Measurements from ENCODE around the gene MKLN1. TPM values are rescaled to one million over a fixed set of nuclear protein-coding genes. Genes with fewer than 3 reads are reported as not detected.

The MKLN1 gene
- 55.6 and 58.4 TPM in 2 replicates for total RNA-seq (2014; rRNA removed; shearing (Covaris generic))
- polyA plus RNA-seq (2015; cell fraction: cytosol; rRNA removed) = 34.9 and 42.3 TPM in 2 replicates
- polyA plus RNA-seq (2015; cell fraction: nucleus; rRNA removed) = 42.8 and 56.0 TPM in 2 replicates

DNA sequence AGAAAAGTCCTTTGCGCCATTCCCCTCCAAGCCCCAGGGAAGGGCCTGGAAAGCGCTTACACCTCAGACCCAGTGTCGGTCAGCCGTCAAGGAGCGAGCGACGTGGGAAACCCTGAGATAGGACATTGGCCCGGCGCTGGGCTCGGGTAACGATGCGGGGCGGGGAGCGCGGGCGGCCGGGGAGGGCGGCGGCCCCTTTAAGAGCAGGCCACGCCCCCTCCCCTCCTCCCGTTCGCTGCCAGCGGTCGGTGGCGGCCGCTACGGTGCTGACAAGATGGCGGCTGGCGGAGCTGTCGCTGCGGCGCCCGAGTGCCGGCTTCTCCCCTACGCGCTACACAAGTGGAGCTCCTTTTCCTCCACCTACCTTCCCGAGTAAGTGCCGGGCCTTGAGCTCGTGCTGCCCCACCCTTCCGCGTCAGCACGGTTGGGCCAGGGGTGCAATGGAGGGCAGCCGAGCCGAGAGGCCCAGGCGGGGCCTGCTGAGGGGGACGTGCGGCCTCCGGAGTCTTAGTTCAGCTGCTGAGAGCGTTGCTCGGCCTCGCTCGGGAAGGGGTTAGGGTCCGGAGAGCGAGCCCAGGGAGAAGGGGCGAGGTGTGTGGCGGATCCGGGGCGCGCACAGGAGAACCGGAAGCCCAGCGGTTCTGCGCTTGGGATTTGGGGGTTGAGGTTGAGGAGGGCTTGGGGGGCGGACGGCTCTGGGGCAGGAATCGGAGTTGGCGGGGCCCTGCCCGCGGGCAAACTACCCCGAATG, at the start of gene MKLN1:
Gene MKLN1, plus strand, starts transcription at position 251 of the 751 bp plus-strand sequence. Its CDS starts 24 bp downstream, at position 275.
- peak; percentile 91 for DNase-seq (ENCODE audit: low read depth, low spot score)
- in situ Hi-C loops (cut with HindIII; ENCODE audit: low pct_unique_long_range_greater_than_20kb, low sequenced_read_pairs) = no loop called here

DNA sequence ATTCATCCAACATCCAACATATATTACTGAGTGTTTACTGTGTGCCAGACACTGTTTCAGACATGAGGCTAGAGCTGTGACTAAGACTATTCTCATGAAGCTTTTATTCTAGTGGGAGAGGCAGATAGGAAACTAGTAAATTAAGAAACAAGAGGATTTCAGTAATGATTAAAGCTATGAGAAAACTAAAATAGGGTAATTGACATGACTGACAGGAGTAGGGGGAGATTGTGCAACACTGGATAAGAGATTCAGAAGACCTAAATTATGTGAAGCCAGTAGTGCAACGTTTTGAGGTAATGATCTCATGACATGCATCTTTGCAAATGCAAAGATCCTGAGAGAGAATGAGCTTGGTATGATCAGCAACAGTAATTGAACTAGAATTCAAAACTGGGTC, 48.6 kb upstream of the MKLN1 start:
- no peak for DNase-seq (ENCODE audit: low read depth, low spot score)
- in situ Hi-C loops (cut with HindIII; ENCODE audit: low pct_unique_long_range_greater_than_20kb, low sequenced_read_pairs) = no loop called here

GRCh38 chr7:131281266-131282048, 46.2 kb upstream of the MKLN1 start:
- DNase-seq (ENCODE audit: low read depth, low spot score) = no peak
- in situ Hi-C loops (cut with HindIII; ENCODE audit: low pct_unique_long_range_greater_than_20kb, low sequenced_read_pairs) = no loop called here

- in situ Hi-C loops (cut with HindIII; ENCODE audit: low pct_unique_long_range_greater_than_20kb, low sequenced_read_pairs) = no loop called here
- no peak for DNase-seq (ENCODE audit: low read depth, low spot score)
These were observed 42.8 kb upstream of the MKLN1 start for GRCh38 chr7:131284702-131285419.

DNA sequence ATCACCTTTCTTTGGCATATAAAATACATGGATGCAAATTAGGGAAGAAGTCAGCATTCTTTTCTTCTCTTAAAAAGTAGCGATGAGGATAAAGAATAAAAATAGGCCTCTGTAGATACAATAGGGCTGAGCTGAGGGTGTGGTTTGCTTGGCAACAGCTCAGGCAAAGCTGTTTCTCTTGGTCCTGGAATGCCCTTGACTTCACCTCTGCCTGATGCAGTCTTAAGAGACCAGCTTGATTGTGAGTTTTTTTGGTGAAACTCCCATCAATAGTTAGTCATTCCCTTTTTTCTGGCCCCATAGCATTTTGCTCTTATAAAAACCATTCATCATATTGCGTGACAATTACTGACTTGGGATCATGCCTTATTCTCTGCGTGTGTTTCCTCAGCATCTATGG, 42.1 kb upstream of the MKLN1 start:
- in situ Hi-C loops (cut with HindIII; ENCODE audit: low pct_unique_long_range_greater_than_20kb, low sequenced_read_pairs) = no loop called here
- no peak for DNase-seq (ENCODE audit: low read depth, low spot score)

DNA sequence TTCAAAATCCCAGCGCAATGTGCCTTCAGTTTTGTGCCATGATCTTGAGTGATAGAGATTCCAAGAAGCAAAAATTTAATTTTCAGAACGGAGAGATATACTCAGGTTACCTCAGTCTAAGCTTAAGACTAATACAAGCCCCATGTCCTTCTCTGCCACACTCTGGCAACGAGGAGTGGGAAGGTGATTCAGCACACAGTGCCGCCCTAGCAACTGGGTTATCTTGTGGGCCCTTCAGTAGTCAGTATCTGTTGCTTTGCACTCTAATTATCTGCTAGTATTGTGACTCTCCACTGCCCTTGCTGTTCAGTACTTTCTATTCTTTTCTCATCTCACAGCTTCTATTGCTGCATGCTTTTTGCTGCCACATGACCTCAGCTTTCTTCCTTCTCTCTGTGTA, 39.2 kb upstream of the MKLN1 start:
- no peak for DNase-seq (ENCODE audit: low read depth, low spot score)
- in situ Hi-C loops (cut with HindIII; ENCODE audit: low pct_unique_long_range_greater_than_20kb, low sequenced_read_pairs) = no loop called here

GRCh38 chr7:131289051-131289450, 38.6 kb upstream of the MKLN1 start:
- in situ Hi-C loops (cut with HindIII; ENCODE audit: low pct_unique_long_range_greater_than_20kb, low sequenced_read_pairs) = no loop called here
- DNase-seq (ENCODE audit: low read depth, low spot score) = no peak

- DNase-seq (ENCODE audit: low read depth, low spot score) = no peak
- in situ Hi-C loops (cut with HindIII; ENCODE audit: low pct_unique_long_range_greater_than_20kb, low sequenced_read_pairs) = no loop called here
These were observed 35.4 kb upstream of the MKLN1 start for GRCh38 chr7:131292141-131292905.

DNA sequence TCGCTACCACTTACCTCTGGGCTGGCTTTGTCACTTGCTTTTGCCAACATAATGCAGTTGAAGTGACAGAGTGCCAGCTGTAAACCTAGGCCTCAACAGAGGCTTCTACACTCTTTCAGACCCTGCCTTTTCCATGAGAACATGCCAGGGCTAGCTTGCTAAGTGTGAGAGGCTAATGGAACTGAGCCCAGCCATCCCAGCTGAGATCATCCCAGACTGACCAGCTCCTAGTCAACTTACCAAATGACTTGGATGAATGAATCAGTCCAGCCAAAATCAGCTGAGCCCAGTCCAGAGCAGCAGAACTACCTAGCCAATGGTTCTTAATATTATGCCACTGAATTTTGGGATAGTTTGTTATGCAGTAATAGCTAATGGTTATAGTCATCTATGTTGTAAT, 34.7 kb upstream of the MKLN1 start:
- DNase-seq (ENCODE audit: low read depth, low spot score) = no peak
- in situ Hi-C loops (cut with HindIII; ENCODE audit: low pct_unique_long_range_greater_than_20kb, low sequenced_read_pairs) = no loop called here

DNA sequence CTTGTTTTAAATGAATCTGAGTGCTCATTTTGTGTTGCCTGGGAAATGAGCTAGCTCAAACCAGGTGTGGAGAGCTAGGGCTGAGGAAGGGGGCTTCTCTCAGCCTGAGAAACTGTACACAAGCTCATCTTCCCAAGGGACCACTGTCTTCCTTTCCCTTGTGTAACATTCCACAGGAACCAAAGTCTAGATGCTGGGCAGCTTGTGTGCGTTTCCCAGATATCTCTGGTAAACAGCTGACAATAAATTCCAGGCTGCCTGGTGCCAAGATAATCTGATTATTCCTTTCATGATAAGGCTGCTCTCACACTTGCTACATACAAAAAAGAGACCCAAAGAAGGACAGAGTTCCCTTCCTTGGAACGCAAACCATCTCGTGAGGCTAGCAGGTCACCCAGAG, 33.1 kb upstream of the MKLN1 start:
- in situ Hi-C loops (cut with HindIII; ENCODE audit: low pct_unique_long_range_greater_than_20kb, low sequenced_read_pairs) = no loop called here
- no peak for DNase-seq (ENCODE audit: low read depth, low spot score)

DNA sequence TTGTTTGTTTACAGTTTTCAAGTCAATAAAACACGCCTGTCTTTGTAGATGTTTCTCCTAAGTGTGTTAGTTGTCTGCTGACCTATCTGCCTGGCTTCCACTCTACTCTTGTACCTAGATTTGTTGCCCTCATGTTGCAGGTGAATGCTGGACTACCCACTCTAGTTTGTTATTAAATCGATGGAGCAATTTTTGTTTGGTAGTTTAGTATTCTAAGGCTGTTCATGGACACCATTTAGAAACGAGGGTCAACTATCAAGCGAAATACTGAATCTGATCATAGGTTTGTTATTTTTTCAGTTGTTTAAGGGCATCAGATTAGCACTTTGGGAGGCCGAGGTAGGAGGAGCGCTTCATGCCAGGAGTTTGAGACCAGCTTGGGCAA, 29.1 kb upstream of the MKLN1 start:
- in situ Hi-C loops (cut with HindIII; ENCODE audit: low pct_unique_long_range_greater_than_20kb, low sequenced_read_pairs) = no loop called here
- no peak for DNase-seq (ENCODE audit: low read depth, low spot score)

DNA sequence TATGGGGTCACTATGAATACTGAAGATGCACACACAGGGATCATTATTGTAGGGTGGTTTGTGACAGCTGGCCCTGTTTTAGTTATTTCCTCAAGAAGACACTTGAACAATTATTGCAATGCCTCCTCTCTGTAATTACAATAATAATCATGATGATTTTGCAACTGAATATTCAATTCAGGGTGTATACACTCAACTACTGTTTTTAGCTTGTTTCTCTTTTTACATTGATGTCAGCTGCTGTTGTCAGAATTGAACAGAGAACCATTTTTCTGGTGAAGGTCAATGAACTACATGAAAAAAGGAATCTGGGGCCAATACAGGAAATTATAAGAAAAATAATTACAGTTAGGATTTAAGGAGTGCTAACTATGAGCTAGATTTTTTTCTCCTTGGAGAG, 28.6 kb upstream of the MKLN1 start:
- peak; percentile 53 for DNase-seq (ENCODE audit: low read depth, low spot score)
- in situ Hi-C loops (cut with HindIII; ENCODE audit: low pct_unique_long_range_greater_than_20kb, low sequenced_read_pairs) = no loop called here

DNA sequence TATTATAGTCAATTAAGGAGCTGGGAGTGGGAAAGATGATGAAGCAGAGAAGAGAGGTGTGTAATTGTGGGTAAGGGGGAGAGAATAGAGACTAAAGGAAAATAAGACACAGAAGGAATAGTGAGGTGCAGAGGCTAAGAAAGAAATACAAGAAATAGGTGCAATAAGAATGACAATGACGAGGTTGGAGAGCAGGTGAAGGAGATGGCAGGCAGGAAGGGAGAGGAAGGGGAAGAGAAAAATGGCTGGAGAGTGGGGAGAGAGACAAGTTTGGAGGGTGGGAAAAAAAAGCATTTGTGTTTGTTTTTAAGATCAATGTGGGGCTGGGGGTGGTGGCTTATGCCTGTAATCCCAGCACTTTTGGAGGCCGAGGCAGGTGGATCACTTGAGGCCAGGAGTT, 27.6 kb upstream of the MKLN1 start:
- no peak for DNase-seq (ENCODE audit: low read depth, low spot score)
- in situ Hi-C loops (cut with HindIII; ENCODE audit: low pct_unique_long_range_greater_than_20kb, low sequenced_read_pairs) = no loop called here

- no peak for DNase-seq (ENCODE audit: low read depth, low spot score)
- in situ Hi-C loops (cut with HindIII; ENCODE audit: low pct_unique_long_range_greater_than_20kb, low sequenced_read_pairs) = no loop called here
These were observed 26.9 kb upstream of the MKLN1 start for GRCh38 chr7:131300572-131301466.

DNA sequence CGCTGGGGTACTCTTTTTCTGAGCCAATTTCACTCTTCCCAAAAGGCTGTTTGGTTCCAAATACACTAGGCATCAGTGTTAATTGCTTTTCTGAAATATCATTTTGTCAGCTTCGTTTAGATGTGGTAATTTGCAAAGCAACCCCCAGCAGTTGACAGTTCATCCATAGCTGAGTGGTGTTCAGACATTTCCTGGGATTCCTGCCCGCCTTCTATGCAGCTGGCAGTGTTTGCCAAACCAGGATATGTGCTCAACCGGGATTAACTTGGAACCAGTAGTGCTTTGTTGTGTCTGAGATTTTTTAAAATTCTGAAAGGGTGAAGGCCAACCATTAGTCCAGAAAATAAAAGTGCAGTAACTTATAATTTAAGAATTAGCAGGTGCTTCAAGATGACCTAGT, 25.2 kb upstream of the MKLN1 start:
- no peak for DNase-seq (ENCODE audit: low read depth, low spot score)
- in situ Hi-C loops (cut with HindIII; ENCODE audit: low pct_unique_long_range_greater_than_20kb, low sequenced_read_pairs) = no loop called here

GRCh38 chr7:131302876-131303707, 24.6 kb upstream of the MKLN1 start:
- in situ Hi-C loops (cut with HindIII; ENCODE audit: low pct_unique_long_range_greater_than_20kb, low sequenced_read_pairs) = no loop called here
- DNase-seq (ENCODE audit: low read depth, low spot score) = peak; percentile 66
